Fibroblast of lung (primary cell): ENCODE data around the gene SCUBE1.

Source experiments
- CTCF ChIP-seq, 2 donors: IDR thresholded peaks in 1 of 2; conservative IDR thresholded peaks in 1 of 2; 1 replicate in 1 of 2; 2 replicates in 1 of 2; pipeline ENCODE4 v1.5.1; 2011 to 2012; ENCODE audit warnings: low read length in 2 of 2, control low read depth in 1 of 2, inconsistent platforms in 1 of 2, low read depth in 1 of 2, mild to moderate bottlenecking in 1 of 2
- EZH2 ChIP-seq: IDR thresholded peaks from 2 replicates; pipeline ENCODE4 v1.5.1; 2012; ENCODE audit warnings: low read length, control low read depth, mild to moderate bottlenecking; ENCODE audit errors: missing control alignments

DNA sequence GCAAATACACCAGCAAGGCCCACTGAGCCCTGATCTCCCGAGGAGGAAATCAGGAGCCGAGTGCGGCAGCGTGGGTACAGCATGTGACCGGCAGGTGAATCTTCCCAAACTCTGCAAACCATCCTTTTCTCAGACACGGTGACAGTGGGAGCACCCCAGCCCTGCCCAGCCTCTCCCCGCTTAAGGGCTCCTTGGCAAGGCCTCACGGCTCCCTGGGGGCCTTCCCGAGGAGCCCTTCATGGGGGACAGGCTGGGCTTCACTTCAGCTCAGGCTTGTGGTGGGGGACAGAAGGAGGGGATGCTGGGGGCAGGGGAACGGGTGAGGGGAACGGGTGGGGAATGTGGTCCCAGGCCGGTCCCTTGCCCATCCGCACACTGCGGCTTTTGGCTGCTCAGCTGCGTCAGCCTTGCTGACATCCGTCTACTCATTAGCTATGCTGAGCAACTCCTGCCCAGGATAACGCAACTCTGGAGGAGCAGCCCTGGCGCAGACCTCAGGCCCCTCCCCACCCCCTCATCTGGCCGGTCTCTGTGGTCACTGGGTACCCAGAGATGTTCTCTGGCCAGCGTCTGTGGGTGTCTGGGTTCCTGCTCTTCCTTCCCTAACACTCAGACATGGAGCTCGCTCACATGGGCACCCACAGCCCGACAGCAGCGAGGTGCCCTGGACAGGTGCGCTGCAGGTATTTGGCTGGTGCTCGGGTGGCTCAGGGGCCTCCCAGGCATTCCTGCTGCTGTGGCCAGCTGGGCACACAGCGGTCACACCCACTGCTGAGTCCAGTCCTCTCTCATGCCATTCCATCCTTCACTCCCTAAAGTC is 134.3 kb downstream of the SCUBE1 start:
- TF ChIP-seq CTCF (conservative IDR thresholded peaks at IDR 0.05 in 1 of 2, IDR thresholded peaks at IDR 0.05 in 1 of 2; ENCODE audit: low read depth in 1 of 2, low read length in 2 of 2) (no peak), EZH2 (no peak)
